ENCODE data around the gene SLC25A26. TPM values are rescaled to one million over a fixed set of nuclear protein-coding genes. Genes with fewer than 3 reads are reported as not detected.

SLC25A26 gene
- total and polyA plus RNA-seq, 2 of the 13 experiments (the other 11 are each of a cell fraction or from before 2014, with no cell fraction given): 23.1 to 32.7 TPM

GRCh38 chr3:66220602-66221377 is at the start of gene SLC25A26 (continued):
- no peak for TF ChIP-seq ETS1 (CRISPR knock-in tag; IDR thresholded peaks at IDR 0.05)
- TF ChIP-seq ZEB1 (IDR thresholded peaks at IDR 0.05; ENCODE audit: insufficient replicate concordance, low read depth): peak; percentile 48
- no peak for TF ChIP-seq MZF1 (CRISPR knock-in tag; IDR thresholded peaks at IDR 0.05; ENCODE audit: borderline replicate concordance)
- TF ChIP-seq ZSCAN5A (CRISPR knock-in tag; IDR thresholded peaks at IDR 0.05; ENCODE audit: borderline replicate concordance): peak; percentile 62; the same call in 1 of the 2 replicates
- TF ChIP-seq ZFP37 (CRISPR knock-in tag; IDR thresholded peaks at IDR 0.05; ENCODE audit: borderline replicate concordance): no peak
- TF ChIP-seq GLI4 (CRISPR knock-in tag; IDR thresholded peaks at IDR 0.05; ENCODE audit: borderline replicate concordance): no peak
- peak; percentile 100 for TF ChIP-seq BHLHE40 (IDR thresholded peaks at IDR 0.05; ENCODE audit: low read length)
- no peak for TF ChIP-seq BRCA1 (CRISPR knock-in tag; IDR thresholded peaks at IDR 0.05)
- no peak for TF ChIP-seq MAFF (IDR thresholded peaks at IDR 0.05; ENCODE audit: low read depth, low read length)
- peak; percentile 92 for TF ChIP-seq ASH2L (IDR thresholded peaks at IDR 0.05; ENCODE audit: insufficient read length, low read depth, low read length)
- peak; percentile 90 for TF ChIP-seq POLR2G (IDR thresholded peaks at IDR 0.05; ENCODE audit: low read depth, low read length)
- TF ChIP-seq RBAK (CRISPR knock-in tag; IDR thresholded peaks at IDR 0.05): no peak
- 0 out of 2 replicates have a peak, but pooled peaks have one; percentile 45 for TF ChIP-seq SNAI1 (CRISPR knock-in tag; IDR thresholded peaks at IDR 0.05; ENCODE audit: borderline replicate concordance)
- TF ChIP-seq NFIC (IDR thresholded peaks at IDR 0.05; ENCODE audit: low read length): no peak
- TF ChIP-seq CBX1 (IDR thresholded peaks at IDR 0.05; ENCODE audit: low read depth): no peak
- no peak; the same call in 1 of the 2 replicates for TF ChIP-seq JDP2 (CRISPR knock-in tag; IDR thresholded peaks at IDR 0.05; ENCODE audit: borderline replicate concordance)
- TF ChIP-seq NFRKB (IDR thresholded peaks at IDR 0.05): peak; percentile 62; the same call in 1 of the 2 replicates
- TF ChIP-seq ZNF879 (CRISPR knock-in tag; IDR thresholded peaks at IDR 0.05): no peak
- peak; percentile 60; the same call in 1 of the 2 replicates for TF ChIP-seq TARDBP (CRISPR knock-in tag; IDR thresholded peaks at IDR 0.05)
- TF ChIP-seq TOPORS (CRISPR knock-in tag; IDR thresholded peaks at IDR 0.05): no peak
- TF ChIP-seq CBFB (CRISPR knock-in tag; IDR thresholded peaks at IDR 0.05): peak; percentile 80
- TF ChIP-seq HIC2 (CRISPR knock-in tag; IDR thresholded peaks at IDR 0.05; ENCODE audit: low read depth): no peak
- peak; percentile 99 for TF ChIP-seq MAX (IDR thresholded peaks at IDR 0.05)
- TF ChIP-seq ZNF577 (CRISPR knock-in tag; IDR thresholded peaks at IDR 0.05; ENCODE audit: borderline replicate concordance, low read depth): no peak
- peak; percentile 97 for TF ChIP-seq SIN3A (IDR thresholded peaks at IDR 0.05; ENCODE audit: borderline replicate concordance, low read depth, low read length)
- no peak for TF ChIP-seq CEBPB (IDR thresholded peaks at IDR 0.05; ENCODE audit: borderline replicate concordance, low read depth, low read length)
- no peak for TF ChIP-seq FLYWCH1 (CRISPR knock-in tag; IDR thresholded peaks at IDR 0.05)
- peak; percentile 78; the same call in 1 of the 2 replicates for TF ChIP-seq ZNF788 (CRISPR knock-in tag; IDR thresholded peaks at IDR 0.05; ENCODE audit: borderline replicate concordance)
